ENCODE data around the gene TTYH3. TPM values are rescaled to one million over a fixed set of nuclear protein-coding genes. Genes with fewer than 3 reads are reported as not detected.
"Not testable (repeated sequence)": the region's sequence is repeated elsewhere in the genome, so short reads cannot be mapped to it uniquely, and the experiment has no call there.

Gene TTYH3
- total RNA-seq, 1 donor from 2014 or later = 18.8 TPM

DNA sequence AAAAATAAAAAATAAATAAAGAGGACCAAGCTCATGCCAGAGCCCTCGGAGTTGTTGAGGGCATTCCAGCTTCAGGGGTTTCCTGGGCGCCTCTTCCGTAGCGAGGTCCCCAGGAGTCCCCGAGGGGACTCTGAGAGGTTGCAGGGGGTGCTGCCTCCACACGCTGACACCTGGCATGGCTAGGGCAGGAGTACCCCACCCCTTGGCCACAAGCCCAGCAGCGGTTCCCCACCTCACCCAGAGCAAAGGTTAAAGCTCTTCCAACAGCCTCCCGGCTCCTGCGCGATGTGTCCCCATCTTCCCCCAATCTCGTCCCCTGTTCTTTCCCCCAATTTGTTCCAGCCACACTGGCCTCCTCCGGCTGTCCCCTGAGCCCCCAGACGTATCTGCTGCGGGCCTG is 60.8 kb downstream of the TTYH3 start:
- peaks cover 24 to 28% (median 26%) of the 10 kb centered on the region in 3 donors for H3K27me3 ChIP-seq (ENCODE audit: control insufficient read depth in 3 of 3, insufficient read depth in 3 of 3, low read length in 3 of 3)

GRCh38 chr7:2693420-2694121 is 61.8 kb downstream of the TTYH3 start:
- H3K9ac ChIP-seq (ENCODE audit: low read depth in 1 of 3, low read length in 3 of 3); H3K27ac ChIP-seq (ENCODE audit: low read depth, low read length); H3K9me3 ChIP-seq (ENCODE audit: control insufficient read depth in 3 of 3, low read length in 3 of 3); H3K36me3 ChIP-seq (ENCODE audit: control insufficient read depth in 3 of 3, insufficient read depth in 3 of 3, low read length in 3 of 3); H3K4me3 ChIP-seq (ENCODE audit: low read length in 3 of 3): not testable (repeated sequence)
- Histone ChIP-seq H3K27me3 (ENCODE audit: control insufficient read depth in 3 of 3, insufficient read depth in 3 of 3, low read length in 3 of 3) (peaks cover 15 to 20% (median 19%) of the 10 kb centered on the region in 3 donors), H3K4me1 (ENCODE audit: control insufficient read depth in 3 of 3, insufficient read depth in 3 of 3, low read length in 3 of 3) (peaks cover 3 to 13% (median 10%) of the 10 kb centered on the region in 3 donors)

More for the DNA sequence above, 60.8 kb downstream of the TTYH3 start:
- Histone ChIP-seq H3K4me1 (ENCODE audit: control insufficient read depth in 3 of 3, insufficient read depth in 3 of 3, low read length in 3 of 3) (peaks cover 9 to 20% (median 14%) of the 10 kb centered on the region in 3 donors), H3K27ac (ENCODE audit: low read depth, low read length) (no peak overlapping the region), H3K9ac (ENCODE audit: low read depth in 1 of 3, low read length in 3 of 3) (no peak overlapping the region), H3K36me3 (ENCODE audit: control insufficient read depth in 3 of 3, insufficient read depth in 3 of 3, low read length in 3 of 3) (no peaks in the 10 kb centered on the region), H3K9me3 (ENCODE audit: control insufficient read depth in 3 of 3, low read length in 3 of 3) (no peaks in the 10 kb centered on the region), H3K4me3 (ENCODE audit: low read length in 3 of 3) (no peak overlapping the region)

DNA sequence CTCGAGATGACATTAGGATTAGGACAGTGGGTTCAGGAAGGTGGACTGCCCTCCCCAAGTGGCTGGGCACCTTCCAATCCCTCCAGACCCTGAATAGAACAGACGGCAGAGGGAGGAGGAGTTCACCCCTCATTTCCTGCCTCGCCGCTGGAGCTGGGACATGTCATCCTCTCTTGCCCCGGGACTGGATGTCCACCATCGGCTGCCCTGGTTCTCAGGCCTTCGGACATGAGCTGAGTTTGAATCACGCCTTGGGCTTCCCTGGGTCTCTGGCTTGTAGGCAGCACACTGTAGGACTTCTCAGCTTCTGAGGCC is 62.3 kb downstream of the TTYH3 start:
- not testable (repeated sequence) for H3K4me3 ChIP-seq (ENCODE audit: low read length in 3 of 3); H3K36me3 ChIP-seq (ENCODE audit: control insufficient read depth in 3 of 3, insufficient read depth in 3 of 3, low read length in 3 of 3); H3K27ac ChIP-seq (ENCODE audit: low read depth, low read length); H3K4me1 ChIP-seq (ENCODE audit: control insufficient read depth in 3 of 3, insufficient read depth in 3 of 3, low read length in 3 of 3); H3K9me3 ChIP-seq (ENCODE audit: control insufficient read depth in 3 of 3, low read length in 3 of 3); H3K9ac ChIP-seq (ENCODE audit: low read depth in 1 of 3, low read length in 3 of 3)
- H3K27me3 ChIP-seq (ENCODE audit: control insufficient read depth in 3 of 3, insufficient read depth in 3 of 3, low read length in 3 of 3) = peaks cover 14 to 19% (median 17%) of the 10 kb centered on the region in 3 donors

GRCh38 chr7:2698581-2699288 is 66.9 kb downstream of the TTYH3 start:
- H3K4me3 ChIP-seq (ENCODE audit: low read length in 3 of 3) = no peak overlapping the region
- peaks cover 0 to 7% (median 6%) of the 10 kb centered on the region in 3 donors for H3K4me1 ChIP-seq (ENCODE audit: control insufficient read depth in 3 of 3, insufficient read depth in 3 of 3, low read length in 3 of 3)
- H3K9ac ChIP-seq (ENCODE audit: low read depth in 1 of 3, low read length in 3 of 3) = no peak overlapping the region
- no peaks in the 10 kb centered on the region for H3K9me3 ChIP-seq (ENCODE audit: control insufficient read depth in 3 of 3, low read length in 3 of 3)
- no peaks in the 10 kb centered on the region for H3K36me3 ChIP-seq (ENCODE audit: control insufficient read depth in 3 of 3, insufficient read depth in 3 of 3, low read length in 3 of 3)
- H3K27ac ChIP-seq (ENCODE audit: low read depth, low read length) = no peak overlapping the region
- H3K27me3 ChIP-seq (ENCODE audit: control insufficient read depth in 3 of 3, insufficient read depth in 3 of 3, low read length in 3 of 3) = peaks cover 9 to 27% (median 26%) of the 10 kb centered on the region in 3 donors

GRCh38 chr7:2699289-2699620 is 67.5 kb downstream of the TTYH3 start:
- Histone ChIP-seq H3K4me1 (ENCODE audit: control insufficient read depth in 3 of 3, insufficient read depth in 3 of 3, low read length in 3 of 3) (peaks cover 0 to 7% (median 6%) of the 10 kb centered on the region in 3 donors), H3K27me3 (ENCODE audit: control insufficient read depth in 3 of 3, insufficient read depth in 3 of 3, low read length in 3 of 3) (peaks cover 9 to 27% (median 26%) of the 10 kb centered on the region in 3 donors), H3K27ac (ENCODE audit: low read depth, low read length) (no peak overlapping the region), H3K4me3 (ENCODE audit: low read length in 3 of 3) (no peak overlapping the region), H3K9ac (ENCODE audit: low read depth in 1 of 3, low read length in 3 of 3) (no peak overlapping the region), H3K36me3 (ENCODE audit: control insufficient read depth in 3 of 3, insufficient read depth in 3 of 3, low read length in 3 of 3) (no peaks in the 10 kb centered on the region), H3K9me3 (ENCODE audit: control insufficient read depth in 3 of 3, low read length in 3 of 3) (no peaks in the 10 kb centered on the region)

GRCh38 chr7:2700141-2700850 is 68.5 kb downstream of the TTYH3 start:
- Histone ChIP-seq H3K4me3 (ENCODE audit: low read length in 3 of 3) (no peak overlapping the region), H3K36me3 (ENCODE audit: control insufficient read depth in 3 of 3, insufficient read depth in 3 of 3, low read length in 3 of 3) (no peaks in the 10 kb centered on the region)

GRCh38 chr7:2701424-2701823 is 69.6 kb downstream of the TTYH3 start:
- Histone ChIP-seq H3K4me3 (ENCODE audit: low read length in 3 of 3) (no peak overlapping the region), H3K27ac (ENCODE audit: low read depth, low read length) (no peak overlapping the region), H3K9me3 (ENCODE audit: control insufficient read depth in 3 of 3, low read length in 3 of 3) (no peaks in the 10 kb centered on the region), H3K4me1 (ENCODE audit: control insufficient read depth in 3 of 3, insufficient read depth in 3 of 3, low read length in 3 of 3) (peaks cover 0 to 7% (median 6%) of the 10 kb centered on the region in 3 donors), H3K36me3 (ENCODE audit: control insufficient read depth in 3 of 3, insufficient read depth in 3 of 3, low read length in 3 of 3) (no peaks in the 10 kb centered on the region), H3K9ac (ENCODE audit: low read depth in 1 of 3, low read length in 3 of 3) (no peak overlapping the region), H3K27me3 (ENCODE audit: control insufficient read depth in 3 of 3, insufficient read depth in 3 of 3, low read length in 3 of 3) (peaks cover 9 to 27% (median 26%) of the 10 kb centered on the region in 3 donors)

More at GRCh38 chr7:2700141-2700850, 68.5 kb downstream of the TTYH3 start:
- Histone ChIP-seq H3K9me3 (ENCODE audit: control insufficient read depth in 3 of 3, low read length in 3 of 3) (no peaks in the 10 kb centered on the region), H3K9ac (ENCODE audit: low read depth in 1 of 3, low read length in 3 of 3) (no peak overlapping the region), H3K4me1 (ENCODE audit: control insufficient read depth in 3 of 3, insufficient read depth in 3 of 3, low read length in 3 of 3) (peaks cover 0 to 7% (median 6%) of the 10 kb centered on the region in 3 donors), H3K27me3 (ENCODE audit: control insufficient read depth in 3 of 3, insufficient read depth in 3 of 3, low read length in 3 of 3) (peaks cover 9 to 27% (median 26%) of the 10 kb centered on the region in 3 donors), H3K27ac (ENCODE audit: low read depth, low read length) (no peak overlapping the region)

DNA sequence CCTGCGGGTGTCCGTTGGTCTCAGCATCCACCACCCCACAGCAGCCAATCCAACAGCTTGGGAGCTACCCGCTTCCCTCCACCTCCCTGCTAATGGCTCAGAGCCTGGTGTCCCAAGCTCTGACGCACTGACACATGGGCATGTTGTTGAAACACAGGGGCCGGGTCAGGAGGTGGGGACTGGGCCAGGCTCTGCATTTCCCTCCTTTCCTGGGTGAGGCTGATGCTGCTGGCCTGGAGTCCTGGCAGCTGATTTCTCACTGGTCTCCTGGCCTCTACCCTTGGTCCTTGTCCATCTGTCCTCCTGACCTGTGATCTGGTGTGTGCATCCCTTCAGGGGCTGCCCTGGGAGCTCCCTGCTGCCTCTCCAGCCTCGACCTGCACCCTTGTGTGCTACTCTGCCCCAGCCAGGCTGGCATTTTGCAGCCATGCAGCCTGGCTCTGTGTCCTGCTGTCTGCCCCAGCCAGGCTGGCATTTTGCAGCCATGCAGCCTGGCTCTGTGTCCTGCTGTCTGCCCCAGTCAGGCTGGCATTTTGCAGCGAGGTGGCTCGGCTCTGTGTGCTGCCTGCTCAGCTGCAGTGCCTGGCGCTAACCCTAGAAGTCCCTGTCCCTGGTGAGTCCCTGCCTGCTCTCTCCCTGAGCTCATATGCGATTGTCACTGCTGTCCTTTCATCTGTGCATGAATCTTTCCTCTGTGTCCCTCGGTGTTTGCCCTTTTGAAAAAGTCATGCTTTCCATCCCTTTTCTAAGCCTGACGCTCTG is 70.2 kb downstream of the TTYH3 start:
- Histone ChIP-seq H3K27me3 (ENCODE audit: control insufficient read depth in 3 of 3, insufficient read depth in 3 of 3, low read length in 3 of 3) (peaks cover 9 to 27% (median 26%) of the 10 kb centered on the region in 3 donors), H3K9ac (ENCODE audit: low read depth in 1 of 3, low read length in 3 of 3) (no peak overlapping the region)

GRCh38 chr7:2702594-2702957 is 70.8 kb downstream of the TTYH3 start:
- Histone ChIP-seq H3K4me1 (ENCODE audit: control insufficient read depth in 3 of 3, insufficient read depth in 3 of 3, low read length in 3 of 3) (peaks cover 0 to 7% (median 6%) of the 10 kb centered on the region in 3 donors), H3K27me3 (ENCODE audit: control insufficient read depth in 3 of 3, insufficient read depth in 3 of 3, low read length in 3 of 3) (peaks cover 9 to 27% (median 26%) of the 10 kb centered on the region in 3 donors), H3K27ac (ENCODE audit: low read depth, low read length) (no peak overlapping the region), H3K4me3 (ENCODE audit: low read length in 3 of 3) (no peak overlapping the region), H3K9me3 (ENCODE audit: control insufficient read depth in 3 of 3, low read length in 3 of 3) (no peaks in the 10 kb centered on the region), H3K9ac (ENCODE audit: low read depth in 1 of 3, low read length in 3 of 3) (no peak overlapping the region), H3K36me3 (ENCODE audit: control insufficient read depth in 3 of 3, insufficient read depth in 3 of 3, low read length in 3 of 3) (no peaks in the 10 kb centered on the region)

More for the DNA sequence above, 70.2 kb downstream of the TTYH3 start:
- Histone ChIP-seq H3K36me3 (ENCODE audit: control insufficient read depth in 3 of 3, insufficient read depth in 3 of 3, low read length in 3 of 3) (no peaks in the 10 kb centered on the region), H3K4me3 (ENCODE audit: low read length in 3 of 3) (no peak overlapping the region), H3K9me3 (ENCODE audit: control insufficient read depth in 3 of 3, low read length in 3 of 3) (no peaks in the 10 kb centered on the region), H3K27ac (ENCODE audit: low read depth, low read length) (no peak overlapping the region), H3K4me1 (ENCODE audit: control insufficient read depth in 3 of 3, insufficient read depth in 3 of 3, low read length in 3 of 3) (peaks cover 0 to 7% (median 6%) of the 10 kb centered on the region in 3 donors)

All from skeletal muscle tissue (tissue), 4 donors.